Fibroblast of lung (primary cell): ENCODE results near the gene PTPRM. TPM values are rescaled to one million over a fixed set of nuclear protein-coding genes. Genes with fewer than 3 reads are reported as not detected.

Experiments used
- DNase-seq, 2 donors: peaks; one replicate each; pipeline versions ENCODE4 v3.0.0 to v3.0.0-alpha.2; 2010; ENCODE audit warnings: low read depth in 2 of 2
- H2AFZ ChIP-seq: 2 replicates; pipeline ENCODE4 v1.5.1; 2012; ENCODE audit warnings: low read length, control low read depth, inconsistent platforms
- H3K27ac ChIP-seq: 2 replicates; pipeline ENCODE4 v1.5.1; 2011; ENCODE audit warnings: low read length, control low read depth; ENCODE audit not compliant: insufficient read depth
- H3K27me3 ChIP-seq: 2 replicates; pipeline ENCODE4 v1.5.1; 2011; ENCODE audit warnings: mild to moderate bottlenecking, low read length; ENCODE audit not compliant: control insufficient read depth, insufficient read depth
- H3K36me3 ChIP-seq: 2 replicates; pipeline ENCODE4 v1.5.1; 2011; ENCODE audit warnings: low read length; ENCODE audit not compliant: control insufficient read depth, insufficient read depth
- H3K4me1 ChIP-seq: 2 replicates; pipeline ENCODE4 v1.5.1; 2011; ENCODE audit warnings: low read length; ENCODE audit not compliant: control insufficient read depth, insufficient read depth; ENCODE audit errors: extremely low read depth
- H3K4me2 ChIP-seq: 2 replicates; pipeline ENCODE4 v1.5.1; 2011; ENCODE audit warnings: low read length, control low read depth; ENCODE audit not compliant: insufficient read depth; ENCODE audit errors: extremely low read depth
- H3K4me3 ChIP-seq, 4 experiments: fragments of 200-600 bp in 1 of 4; sonication (generic) in 1 of 4; replicated peaks in 1 of 4; 2 replicates each; pipeline ENCODE4 v1.5.1; 2011 to 2016; ENCODE audit warnings: low read length in 4 of 4, low read depth in 3 of 4, mild to moderate bottlenecking in 3 of 4, control low read depth in 2 of 4, inconsistent platforms in 1 of 4, mixed read lengths in 1 of 4; ENCODE audit not compliant: insufficient read depth in 1 of 4; ENCODE audit errors: control extremely low read depth in 1 of 4
- H3K79me2 ChIP-seq: 2 replicates; pipeline ENCODE4 v1.5.1; 2012; ENCODE audit warnings: mild to moderate bottlenecking, low read length, inconsistent platforms; ENCODE audit not compliant: control insufficient read depth, insufficient read depth
- H3K9ac ChIP-seq: 2 replicates; pipeline ENCODE4 v1.5.1; 2011; ENCODE audit warnings: mild to moderate bottlenecking, low read length, control low read depth; ENCODE audit not compliant: insufficient read depth
- H3K9me3 ChIP-seq: 2 replicates; pipeline ENCODE4 v1.5.1; 2012; ENCODE audit warnings: low read depth, low read length; ENCODE audit not compliant: control insufficient read depth, insufficient read depth
- H4K20me1 ChIP-seq: 2 replicates; pipeline ENCODE4 v1.5.1; 2011; ENCODE audit warnings: low read length; ENCODE audit not compliant: control insufficient read depth, insufficient read depth; ENCODE audit errors: extremely low read depth
- CTCF ChIP-seq, 2 donors: IDR thresholded peaks in 1 of 2; conservative IDR thresholded peaks in 1 of 2; 1 replicate in 1 of 2; 2 replicates in 1 of 2; pipeline ENCODE4 v1.5.1; 2011 to 2012; ENCODE audit warnings: low read length in 2 of 2, control low read depth in 1 of 2, inconsistent platforms in 1 of 2, low read depth in 1 of 2, mild to moderate bottlenecking in 1 of 2
- EZH2 ChIP-seq: IDR thresholded peaks from 2 replicates; pipeline ENCODE4 v1.5.1; 2012; ENCODE audit warnings: low read length, control low read depth, mild to moderate bottlenecking; ENCODE audit errors: missing control alignments
- polyA plus RNA-seq, 2 donors: library from polyadenylated mRNA; depleted of rRNA in 1 of 2; stranded (reverse) in 1 of 2; unstranded in 1 of 2; fragments of >200 nt; gene quantifications; 2 replicates each; pipeline ENCODE4 v1.2.1, GENCODE V29; 2011 to 2012; ENCODE audit warnings: missing spikeins in 1 of 2
- total RNA-seq: library from RNA; depleted of rRNA; stranded (reverse); fragments of >200 nt; gene quantifications from 2 replicates; pipeline ENCODE4 v1.2.1, GENCODE V29; 2014

PTPRM gene
- total and polyA plus RNA-seq, 2 donors (not counting 1 experiment from before 2014, with no cell fraction given) = 86.6 to 87.0 TPM

DNA sequence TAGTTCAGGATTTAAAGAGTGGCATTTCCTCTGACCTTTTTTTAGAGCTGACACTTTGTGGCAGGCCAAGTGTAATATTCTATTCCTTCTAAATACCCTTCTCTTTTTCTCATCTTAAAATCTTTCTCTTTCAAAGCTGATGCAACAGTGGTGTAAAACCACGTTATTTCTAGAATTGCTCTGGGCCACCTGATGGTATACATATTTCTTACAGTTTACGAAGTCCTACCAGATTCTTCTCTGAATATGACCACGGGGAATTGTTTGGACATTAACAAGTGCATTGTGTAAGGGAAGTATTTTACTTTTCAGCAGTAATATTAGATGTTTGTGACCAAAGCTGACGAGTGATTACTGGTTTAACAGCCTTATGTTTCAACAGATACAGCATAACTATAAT, 109.9 kb downstream of the PTPRM start:
- Histone ChIP-seq H3K9me3 (no peaks in the 10 kb centered on the region), H3K27ac (no peak overlapping the region), H3K9ac (no peak overlapping the region), H3K79me2 (no peaks in the 10 kb centered on the region), H3K36me3 (no peaks in the 10 kb centered on the region), H3K27me3 (no peaks in the 10 kb centered on the region), H4K20me1 (no peaks in the 10 kb centered on the region), H2AFZ (no peak overlapping the region), H3K4me2 (no peak overlapping the region), H3K4me1 (no peaks in the 10 kb centered on the region), H3K4me3 (no peak overlapping the region)
- TF ChIP-seq CTCF (conservative IDR thresholded peaks at IDR 0.05 in 1 of 2, IDR thresholded peaks at IDR 0.05 in 1 of 2; ENCODE audit: low read depth in 1 of 2, low read length in 2 of 2) = no peak
- no peak for TF ChIP-seq EZH2
- peak in 1 of 2 donors; percentile 48 for DNase-seq

DNA sequence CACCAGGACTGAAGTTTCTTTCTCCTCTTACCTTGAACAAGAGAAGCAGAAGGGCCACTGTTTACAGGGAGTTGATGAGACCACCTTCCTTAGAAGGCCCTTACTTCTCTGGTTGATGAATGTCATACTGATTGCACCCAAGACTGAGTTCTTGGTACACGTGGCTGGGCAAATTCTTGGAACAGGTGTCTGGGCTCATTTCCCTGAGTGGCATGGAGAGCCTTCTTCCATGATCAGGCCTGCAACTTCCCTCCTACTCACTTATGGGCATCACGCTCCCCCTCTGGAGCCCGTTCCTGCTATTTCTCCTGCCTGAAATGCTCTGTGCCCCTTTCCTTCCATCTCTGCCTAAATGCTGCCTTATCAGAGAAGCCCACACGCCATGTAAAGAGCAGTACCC, 110.3 kb downstream of the PTPRM start:
- TF ChIP-seq CTCF (conservative IDR thresholded peaks at IDR 0.05 in 1 of 2, IDR thresholded peaks at IDR 0.05 in 1 of 2; ENCODE audit: low read depth in 1 of 2, low read length in 2 of 2) = no peak
- no peak for TF ChIP-seq EZH2
- H3K27me3 ChIP-seq = no peaks in the 10 kb centered on the region
- H3K79me2 ChIP-seq = no peaks in the 10 kb centered on the region
- no peak overlapping the region for H2AFZ ChIP-seq
- H3K9ac ChIP-seq = no peak overlapping the region
- H3K36me3 ChIP-seq = no peaks in the 10 kb centered on the region
- no peaks in the 10 kb centered on the region for H4K20me1 ChIP-seq
- H3K4me3 ChIP-seq = no peak overlapping the region
- no peak for DNase-seq
- H3K27ac ChIP-seq = no peak overlapping the region
- H3K4me2 ChIP-seq = no peak overlapping the region
- no peaks in the 10 kb centered on the region for H3K4me1 ChIP-seq
- no peaks in the 10 kb centered on the region for H3K9me3 ChIP-seq

GRCh38 chr18:7678389-7678788, 111.3 kb downstream of the PTPRM start:
- Histone ChIP-seq H3K27me3 (no peaks in the 10 kb centered on the region), H3K36me3 (no peaks in the 10 kb centered on the region), H2AFZ (no peak overlapping the region), H3K4me2 (no peak overlapping the region), H3K27ac (no peak overlapping the region), H3K4me3 (no peak overlapping the region), H3K9ac (no peak overlapping the region), H3K9me3 (no peaks in the 10 kb centered on the region), H3K4me1 (no peaks in the 10 kb centered on the region), H3K79me2 (no peaks in the 10 kb centered on the region), H4K20me1 (no peaks in the 10 kb centered on the region)
- TF ChIP-seq EZH2 (no peak), CTCF (conservative IDR thresholded peaks at IDR 0.05 in 1 of 2, IDR thresholded peaks at IDR 0.05 in 1 of 2; ENCODE audit: low read depth in 1 of 2, low read length in 2 of 2) (no peak)
- DNase-seq = no peak
